WTC11 (cell line): Measurements from ENCODE around the gene CLDN6. TPM values are rescaled to one million over a fixed set of nuclear protein-coding genes. Genes with fewer than 3 reads are reported as not detected.

Experiments used
- ATAC-seq: fragments of 200-7000 bp; cut with Tn5 transposase; 2 replicates; pipeline ENCODE4 v1.10.0; 2021; ENCODE audit warnings: mild to moderate bottlenecking, moderate library complexity
- CTCF ChIA-PET: fragments of 300-600 bp; sonication (Branson Sonifier 250); formaldehyde crosslinking; loops from one replicate; lab custom pipeline; 2021; ENCODE audit warnings: antibody characterized with exemption; lab: Charles Lee
- POLR2A ChIA-PET: fragments of 350-600 bp; sonication (Branson Sonifier 250); formaldehyde crosslinking; loops from one replicate; lab custom pipeline; 2021; ENCODE audit warnings: antibody characterized with exemption; lab: Charles Lee
- DNase-seq: peaks from one replicate; pipeline ENCODE4 v3.0.0; 2021; ENCODE audit warnings: low spot score
- H3K27ac Mint-ChIP-seq: 2 replicates; pipeline ENCODE4 v1.8.0; 2021; ENCODE audit warnings: mixed read lengths
- H3K27me3 Mint-ChIP-seq: 2 replicates; pipeline ENCODE4 v1.8.0; 2021; ENCODE audit warnings: low read depth, mild to moderate bottlenecking, moderate library complexity, mixed read lengths
- H3K36me3 Mint-ChIP-seq: 2 replicates; pipeline ENCODE4 v1.8.0; 2021; ENCODE audit warnings: mixed read lengths
- H3K4me1 Mint-ChIP-seq: 2 replicates; pipeline ENCODE4 v1.8.0; 2022; ENCODE audit warnings: mixed read lengths
- H3K4me3 Mint-ChIP-seq: 2 replicates; pipeline ENCODE4 v1.8.0; 2021; ENCODE audit warnings: mild to moderate bottlenecking, moderate library complexity, mixed read lengths
- H3K9me3 Mint-ChIP-seq: 2 replicates; pipeline ENCODE4 v1.8.0; 2021; ENCODE audit warnings: mixed read lengths
- ATF6 ChIP-seq: sonication (generic); formaldehyde crosslinking; IDR thresholded peaks from 2 replicates; pipeline ENCODE4 v1.8.1; 2023; ENCODE audit warnings: mild to moderate bottlenecking, missing genetic modification reagents
- CREB1 ChIP-seq: sonication (generic); formaldehyde crosslinking; IDR thresholded peaks from 2 replicates; pipeline ENCODE4 v1.8.0; 2023; ENCODE audit warnings: mild to moderate bottlenecking, missing genetic modification reagents
- CREM ChIP-seq: sonication (generic); formaldehyde crosslinking; IDR thresholded peaks from 2 replicates; pipeline ENCODE4 v1.8.1; 2022; ENCODE audit warnings: mild to moderate bottlenecking, missing genetic modification reagents, moderate library complexity
- E2F5 ChIP-seq: sonication (generic); formaldehyde crosslinking; IDR thresholded peaks from 2 replicates; pipeline ENCODE4 v1.8.1; 2022; ENCODE audit warnings: mild to moderate bottlenecking, moderate library complexity, missing genetic modification reagents
- EMX1 ChIP-seq: fragments of 250-450 bp; sonication (Bioruptor Pico); IDR thresholded peaks from 2 replicates; pipeline ENCODE4 v1.8.0; 2021; ENCODE audit warnings: mild to moderate bottlenecking
- ERG ChIP-seq: fragments of 250-450 bp; sonication (Bioruptor Pico); IDR thresholded peaks from 2 replicates; pipeline ENCODE4 v1.8.0; 2021; ENCODE audit warnings: mild to moderate bottlenecking
- ETV6 ChIP-seq: sonication (generic); formaldehyde crosslinking; IDR thresholded peaks from 2 replicates; pipeline ENCODE4 v1.8.1; 2022; ENCODE audit warnings: mild to moderate bottlenecking, missing genetic modification reagents
- GRHL2 ChIP-seq: fragments of 250-450 bp; sonication (Bioruptor Pico); IDR thresholded peaks from 2 replicates; pipeline ENCODE4 v1.8.0; 2022; ENCODE audit warnings: mild to moderate bottlenecking, moderate library complexity; ENCODE audit not compliant: insufficient replicate concordance, severe bottlenecking
- IRF1 ChIP-seq: sonication (generic); formaldehyde crosslinking; IDR thresholded peaks from 2 replicates; pipeline ENCODE4 v1.8.0; 2023; ENCODE audit warnings: missing genetic modification reagents
- JAZF1 ChIP-seq: fragments of 250-450 bp; sonication (Bioruptor Pico); IDR thresholded peaks from 2 replicates; pipeline ENCODE4 v1.9.0; 2021; ENCODE audit warnings: moderate library complexity, mild to moderate bottlenecking, inconsistent platforms
- NFE2L1 ChIP-seq: sonication (generic); formaldehyde crosslinking; IDR thresholded peaks from 2 replicates; pipeline ENCODE4 v1.8.1; 2023; ENCODE audit warnings: missing genetic modification reagents
- RELA ChIP-seq: sonication (generic); formaldehyde crosslinking; IDR thresholded peaks from 2 replicates; pipeline ENCODE4 v1.8.1; 2022; ENCODE audit warnings: missing genetic modification reagents, mild to moderate bottlenecking, borderline replicate concordance
- RORB ChIP-seq: fragments of 250-450 bp; sonication (Bioruptor Pico); IDR thresholded peaks from 2 replicates; pipeline ENCODE4 v1.9.0; 2021; ENCODE audit warnings: mild to moderate bottlenecking
- SMAD3 ChIP-seq: sonication (generic); formaldehyde crosslinking; IDR thresholded peaks from 2 replicates; pipeline ENCODE4 v1.8.0; 2022; ENCODE audit warnings: missing genetic modification reagents, mild to moderate bottlenecking, borderline replicate concordance
- TP53 ChIP-seq: sonication (generic); formaldehyde crosslinking; IDR thresholded peaks from 2 replicates; pipeline ENCODE4 v1.8.1; 2023; ENCODE audit warnings: mild to moderate bottlenecking, missing genetic modification reagents
- USF1 ChIP-seq: sonication (generic); formaldehyde crosslinking; IDR thresholded peaks from 2 replicates; pipeline ENCODE4 v1.8.0; 2022; ENCODE audit warnings: mild to moderate bottlenecking, missing genetic modification reagents
- ZBTB43 ChIP-seq: sonication (generic); formaldehyde crosslinking; IDR thresholded peaks from 2 replicates; pipeline ENCODE4 v1.8.1; 2023; ENCODE audit warnings: mild to moderate bottlenecking, missing genetic modification reagents
- ZNF396 ChIP-seq: fragments of 250-450 bp; sonication (Bioruptor Pico); IDR thresholded peaks from 2 replicates; pipeline ENCODE4 v1.8.0; 2021; ENCODE audit warnings: mild to moderate bottlenecking, moderate library complexity, borderline replicate concordance
- ZNF416 ChIP-seq: fragments of 250-450 bp; sonication (Bioruptor Pico); IDR thresholded peaks from 2 replicates; pipeline ENCODE4 v1.9.0; 2021; ENCODE audit warnings: mild to moderate bottlenecking, inconsistent platforms
- ZNF425 ChIP-seq: fragments of 250-450 bp; sonication (Bioruptor Pico); conservative IDR thresholded peaks from 2 replicates; pipeline ENCODE4 v1.9.0; 2021; ENCODE audit warnings: mild to moderate bottlenecking
- ZNF532 ChIP-seq: fragments of 250-450 bp; sonication (Bioruptor Pico); IDR thresholded peaks from 2 replicates; pipeline ENCODE4 v1.9.0; 2021; ENCODE audit warnings: mild to moderate bottlenecking, borderline replicate concordance
- total RNA-seq: library from RNA; stranded (reverse); gene quantifications from 3 replicates; pipeline ENCODE4 v1.2.3, GENCODE V29; 2021

The CLDN6 gene
- total RNA-seq, 1 experiment from 2014 or later, result 746 TPM

- no peak for TF ChIP-seq ETV6 (CRISPR knock-in tag)
Observed at GRCh38 chr16:3023669-3024478, 5.9 kb upstream of the CLDN6 start, which contains the start of the genes HCFC1R1 and THOC6 (continued).

- CTCF ChIA-PET, result interaction anchor here (0.7 to 8.6 kb wide), 10 partner anchors 8 to 127 kb away, joined by 3 to 360 read pairs (median 6); partner anchors contain the start of genes CLDN9 and FLYWCH1
- peaks cover 40% of the 10 kb centered on the region for H3K4me1 Mint-ChIP-seq
- peak overlapping the region; percentile 86 for H3K4me3 Mint-ChIP-seq
- H3K36me3 Mint-ChIP-seq, result peaks cover 18% of the 10 kb centered on the region
- POLR2A ChIA-PET, result interaction anchor here (0.6 to 17.1 kb wide), 6 partner anchors 9 to 1230 kb away, joined by 3 to 502 read pairs (median 4); partner anchors contain the start of genes CLDN9 and ZSCAN10
- H3K27ac Mint-ChIP-seq, result peak overlapping the region; percentile 99
- ATAC-seq (no peak), DNase-seq (no peak)
- peaks cover 2% of the 10 kb centered on the region; the same call in 1 of the 2 replicates for H3K27me3 Mint-ChIP-seq
- no peaks in the 10 kb centered on the region for H3K9me3 Mint-ChIP-seq
- TF ChIP-seq TP53 (CRISPR knock-in tag) (0 out of 2 replicates have a peak, but pooled peaks have one; percentile 23), USF1 (CRISPR knock-in tag) (no peak), EMX1 (CRISPR knock-in tag) (peak; percentile 22; the same call in 1 of the 2 replicates), GRHL2 (CRISPR knock-in tag) (no peak), IRF1 (CRISPR knock-in tag) (no peak), CREM (CRISPR knock-in tag) (no peak), ZBTB43 (CRISPR knock-in tag) (no peak), SMAD3 (CRISPR knock-in tag) (no peak), E2F5 (no peak), RORB (CRISPR knock-in tag) (no peak), ZNF532 (CRISPR knock-in tag) (no peak), ZNF396 (CRISPR knock-in tag) (no peak), NFE2L1 (CRISPR knock-in tag) (no peak), ATF6 (CRISPR knock-in tag) (no peak), ERG (CRISPR knock-in tag) (no peak), CREB1 (CRISPR knock-in tag) (no peak), JAZF1 (CRISPR knock-in tag) (no peak), ZNF416 (CRISPR knock-in tag) (0 out of 2 replicates have a peak, but pooled peaks have one; percentile 51), ZNF425 (CRISPR knock-in tag) (no peak; the same call in 1 of the 2 replicates), RELA (CRISPR knock-in tag) (no peak)
Observed at GRCh38 chr16:3023415-3023668, 5.4 kb upstream of the CLDN6 start.
